Measurements from ENCODE around the gene HES7. TPM values are rescaled to one million over a fixed set of nuclear protein-coding genes. Genes with fewer than 3 reads are reported as not detected.
"Not testable (repeated sequence)": the region's sequence is repeated elsewhere in the genome, so short reads cannot be mapped to it uniquely, and the experiment has no call there.

The HES7 gene
- total and polyA plus RNA-seq, 2 donors from 2014 or later: 0.25 TPM; not detected in 1

GRCh38 chr17:8108972-8109660, 14.8 kb downstream of the HES7 start:
- peak in 3 of 5 donors; percentile 51 to 63 (median 63) for DNase-seq
- no peak for FAIRE-seq
- no peak overlapping the region for H3K9ac ChIP-seq (ENCODE audit: low read length in 3 of 3)
- peaks cover 2% of the 10 kb centered on the region for H3K27me3 ChIP-seq (ENCODE audit: control insufficient read depth, insufficient read depth, low read length)
- intact Hi-C loops (cut with DNase I): no loop called here
- H3K9me3 ChIP-seq (ENCODE audit: control insufficient read depth in 2 of 3, insufficient read depth in 1 of 3, low read length in 3 of 3): no peaks in the 10 kb centered on the region
- peaks cover 0 to 4% (median 0%) of the 10 kb centered on the region in 3 donors for H3K4me1 ChIP-seq (ENCODE audit: control insufficient read depth in 2 of 3, insufficient read depth in 2 of 3, low read depth in 1 of 3, low read length in 3 of 3)
- no peak overlapping the region for H3K4me3 ChIP-seq (ENCODE audit: low read length in 3 of 3)
- H3K36me3 ChIP-seq (ENCODE audit: control insufficient read depth in 2 of 3, insufficient read depth in 3 of 3, low read length in 3 of 3): no peaks in the 10 kb centered on the region
- H3K27ac ChIP-seq (ENCODE audit: low read depth in 2 of 2, low read length in 2 of 2): no peak overlapping the region
- TF ChIP-seq, protein P1, sequence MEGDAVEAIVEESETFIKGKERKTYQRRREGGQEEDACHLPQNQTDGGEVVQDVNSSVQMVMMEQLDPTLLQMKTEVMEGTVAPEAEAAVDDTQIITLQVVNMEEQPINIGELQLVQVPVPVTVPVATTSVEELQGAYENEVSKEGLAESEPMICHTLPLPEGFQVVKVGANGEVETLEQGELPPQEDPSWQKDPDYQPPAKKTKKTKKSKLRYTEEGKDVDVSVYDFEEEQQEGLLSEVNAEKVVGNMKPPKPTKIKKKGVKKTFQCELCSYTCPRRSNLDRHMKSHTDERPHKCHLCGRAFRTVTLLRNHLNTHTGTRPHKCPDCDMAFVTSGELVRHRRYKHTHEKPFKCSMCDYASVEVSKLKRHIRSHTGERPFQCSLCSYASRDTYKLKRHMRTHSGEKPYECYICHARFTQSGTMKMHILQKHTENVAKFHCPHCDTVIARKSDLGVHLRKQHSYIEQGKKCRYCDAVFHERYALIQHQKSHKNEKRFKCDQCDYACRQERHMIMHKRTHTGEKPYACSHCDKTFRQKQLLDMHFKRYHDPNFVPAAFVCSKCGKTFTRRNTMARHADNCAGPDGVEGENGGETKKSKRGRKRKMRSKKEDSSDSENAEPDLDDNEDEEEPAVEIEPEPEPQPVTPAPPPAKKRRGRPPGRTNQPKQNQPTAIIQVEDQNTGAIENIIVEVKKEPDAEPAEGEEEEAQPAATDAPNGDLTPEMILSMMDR (IDR thresholded peaks at IDR 0.05; ENCODE audit: borderline replicate concordance, extremely low read depth, insufficient read depth): no peak

- H3K36me3 ChIP-seq (ENCODE audit: control insufficient read depth in 2 of 3, insufficient read depth in 3 of 3, low read length in 3 of 3); H3K9ac ChIP-seq (ENCODE audit: low read length in 3 of 3); H3K4me1 ChIP-seq (ENCODE audit: control insufficient read depth in 2 of 3, insufficient read depth in 2 of 3, low read depth in 1 of 3, low read length in 3 of 3); H3K9me3 ChIP-seq (ENCODE audit: control insufficient read depth in 2 of 3, insufficient read depth in 1 of 3, low read length in 3 of 3); H3K27ac ChIP-seq (ENCODE audit: low read depth in 2 of 2, low read length in 2 of 2); intact Hi-C loops (cut with DNase I); DNase-seq; H3K4me3 ChIP-seq (ENCODE audit: low read length in 3 of 3); H3K27me3 ChIP-seq (ENCODE audit: control insufficient read depth, insufficient read depth, low read length); FAIRE-seq: not testable (repeated sequence)
Measured at GRCh38 chr17:8106980-8107379, 16.9 kb downstream of the HES7 start.

DNA sequence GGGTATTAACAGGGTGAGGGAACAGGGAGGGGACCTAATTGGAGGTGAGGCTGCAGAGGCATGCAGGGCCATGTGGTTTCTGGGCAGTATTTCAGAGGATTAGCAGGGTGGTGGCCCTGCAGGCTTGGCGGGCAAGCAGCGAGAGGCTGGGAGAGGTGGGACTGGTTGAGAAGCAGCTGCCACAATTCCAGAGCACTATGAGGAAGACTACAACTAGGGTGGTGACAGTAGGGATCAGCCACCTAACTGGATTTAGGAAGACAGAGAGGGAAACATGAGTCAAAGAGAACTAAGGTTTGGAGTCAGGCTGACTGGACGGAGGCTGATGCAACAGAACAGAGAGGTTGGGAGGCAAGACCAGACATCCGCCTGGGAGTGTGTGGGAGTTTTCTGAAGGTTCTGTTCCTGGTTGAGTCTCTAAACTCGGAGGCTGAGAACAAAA, 17.9 kb downstream of the HES7 start:
- peaks cover 2% of the 10 kb centered on the region for H3K27me3 ChIP-seq (ENCODE audit: control insufficient read depth, insufficient read depth, low read length)
- H3K4me1 ChIP-seq (ENCODE audit: control insufficient read depth in 2 of 3, insufficient read depth in 2 of 3, low read depth in 1 of 3, low read length in 3 of 3): peaks cover 0 to 4% (median 0%) of the 10 kb centered on the region in 3 donors
- H3K9me3 ChIP-seq (ENCODE audit: control insufficient read depth in 2 of 3, insufficient read depth in 1 of 3, low read length in 3 of 3): no peaks in the 10 kb centered on the region
- intact Hi-C loops (cut with DNase I): no loop called here
- H3K27ac ChIP-seq (ENCODE audit: low read depth in 2 of 2, low read length in 2 of 2): no peak overlapping the region
- no peak overlapping the region for H3K9ac ChIP-seq (ENCODE audit: low read length in 3 of 3)
- TF ChIP-seq, protein P1 (IDR thresholded peaks at IDR 0.05; ENCODE audit: borderline replicate concordance, extremely low read depth, insufficient read depth): no peak
- no peaks in the 10 kb centered on the region for H3K36me3 ChIP-seq (ENCODE audit: control insufficient read depth in 2 of 3, insufficient read depth in 3 of 3, low read length in 3 of 3)
- DNase-seq (no peak), FAIRE-seq (no peak)
- no peak overlapping the region for H3K4me3 ChIP-seq (ENCODE audit: low read length in 3 of 3)

DNA sequence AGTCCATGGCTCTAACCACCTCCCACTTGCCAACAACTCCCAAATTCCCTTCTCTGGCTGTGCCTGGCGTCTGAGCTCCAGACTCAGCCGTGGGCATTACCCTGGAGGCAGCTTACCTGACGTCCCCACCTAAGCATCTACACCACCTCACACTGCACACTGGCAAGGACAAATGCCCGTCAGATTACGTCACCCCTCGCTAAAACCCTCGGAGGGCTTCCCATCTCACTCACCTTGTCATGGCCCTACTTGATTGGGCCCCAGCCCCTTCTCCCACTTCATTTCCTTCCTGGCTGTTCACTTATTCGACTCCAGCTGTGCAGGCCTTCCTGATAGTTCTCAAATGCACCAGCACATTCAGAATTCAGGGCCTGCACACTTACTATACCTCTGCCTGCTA, 19.0 kb downstream of the HES7 start:
- Histone ChIP-seq H3K9me3 (ENCODE audit: control insufficient read depth in 2 of 3, insufficient read depth in 1 of 3, low read length in 3 of 3) (no peaks in the 10 kb centered on the region), H3K4me3 (ENCODE audit: low read length in 3 of 3) (no peak overlapping the region), H3K27ac (ENCODE audit: low read depth in 2 of 2, low read length in 2 of 2) (no peak overlapping the region), H3K4me1 (ENCODE audit: control insufficient read depth in 2 of 3, insufficient read depth in 2 of 3, low read depth in 1 of 3, low read length in 3 of 3) (peaks cover 0 to 2% (median 0%) of the 10 kb centered on the region in 3 donors), H3K27me3 (ENCODE audit: control insufficient read depth, insufficient read depth, low read length) (no peaks in the 10 kb centered on the region), H3K9ac (ENCODE audit: low read length in 3 of 3) (no peak overlapping the region), H3K36me3 (ENCODE audit: control insufficient read depth in 2 of 3, insufficient read depth in 3 of 3, low read length in 3 of 3) (no peaks in the 10 kb centered on the region)
- FAIRE-seq (no peak), DNase-seq (no peak)
- TF ChIP-seq, protein P1 (IDR thresholded peaks at IDR 0.05; ENCODE audit: borderline replicate concordance, extremely low read depth, insufficient read depth): no peak
- intact Hi-C loops (cut with DNase I): no loop called here

Measured in kidney (tissue), 14 donors.